B cell (primary cell): ENCODE data around the gene GDAP1L1. TPM values are rescaled to one million over a fixed set of nuclear protein-coding genes. Genes with fewer than 3 reads are reported as not detected.

Experiments
- ATAC-seq: fragments of 200-7000 bp; cut with Tn5 transposase; one replicate; pipeline ENCODE4 v1.10.0; 2021; ENCODE audit warnings: low read depth, mild to moderate bottlenecking, moderate number of reproducible peaks, moderate library complexity
- CTCF ChIA-PET: fragments of 350-600 bp; sonication (Branson Sonifier 250); formaldehyde crosslinking; loops from one replicate; lab custom pipeline; 2021; ENCODE audit warnings: antibody characterized with exemption, inconsistent platforms; lab: Charles Lee
- POLR2A ChIA-PET: fragments of 350-600 bp; sonication (Branson Sonifier 250); formaldehyde crosslinking; loops from one replicate; lab custom pipeline; 2021; ENCODE audit warnings: antibody characterized with exemption; lab: Charles Lee
- DNase-seq: peaks from one replicate; pipeline ENCODE4 v3.0.0; 2013
- H2AFZ ChIP-seq: 2 replicates; pipeline ENCODE4 v1.6.1; 2012; ENCODE audit warnings: mild to moderate bottlenecking, low read depth, low read length; ENCODE audit not compliant: insufficient read depth, poor library complexity, severe bottlenecking
- H3K27ac ChIP-seq, 2 donors: 1 replicate in 1 of 2; 2 replicates in 1 of 2; pipeline ENCODE4 v1.5.1; 2012 to 2013; ENCODE audit warnings: low read length in 2 of 2, mild to moderate bottlenecking in 2 of 2, moderate library complexity in 1 of 2
- H3K27me3 ChIP-seq, 4 experiments: fragments of 200-600 bp in 1 of 4; sonication (generic) in 1 of 4; replicated peaks in 1 of 4; 1 replicate in 2 of 4; 2 replicates in 2 of 4; pipeline versions ENCODE4 v1.6.1 to v1.7.0; 2013 to 2016; ENCODE audit warnings: low read length in 3 of 4, mild to moderate bottlenecking in 2 of 4, mixed read lengths in 1 of 4, moderate library complexity in 1 of 4; ENCODE audit not compliant: insufficient read depth in 4 of 4, control insufficient read depth in 3 of 4; ENCODE audit errors: control extremely low read depth in 1 of 4
- H3K36me3 ChIP-seq, 2 experiments: replicated peaks in 1 of 2; 1 replicate in 1 of 2; 2 replicates in 1 of 2; pipeline versions ENCODE4 v1.6.1 to v1.7.1; 2013; ENCODE audit warnings: low read length in 1 of 2; ENCODE audit not compliant: insufficient read depth in 2 of 2, control insufficient read depth in 1 of 2; ENCODE audit errors: control extremely low read depth in 1 of 2, extremely low read depth in 1 of 2
- H3K4me1 ChIP-seq, 2 donors: fragments of 200-600 bp in 1 of 2; sonication (generic) in 1 of 2; 1 replicate in 1 of 2; 2 replicates in 1 of 2; pipeline versions ENCODE4 v1.5.1 to v1.6.1; 2013 to 2017; ENCODE audit warnings: low read length in 2 of 2; ENCODE audit not compliant: control insufficient read depth in 2 of 2, insufficient read depth in 2 of 2
- H3K4me2 ChIP-seq: replicated peaks from 2 replicates; pipeline ENCODE3; 2012; ENCODE audit warnings: mild to moderate bottlenecking, low read depth, low read length; ENCODE audit not compliant: poor library complexity, severe bottlenecking
- H3K4me3 ChIP-seq, 5 experiments: fragments of 200-600 bp in 1 of 5; sonication (generic) in 1 of 5; 1 replicate in 3 of 5; 2 replicates in 2 of 5; pipeline versions ENCODE4 v1.5.1 to v1.7.0; 2011 to 2016; ENCODE audit warnings: low read length in 4 of 5, mild to moderate bottlenecking in 4 of 5, low read depth in 2 of 5, control low read depth in 1 of 5, moderate library complexity in 1 of 5; ENCODE audit not compliant: insufficient read depth in 1 of 5; ENCODE audit errors: control extremely low read depth in 1 of 5, extremely low read depth in 1 of 5
- H3K79me2 ChIP-seq: fragments of 200-600 bp; sonication (generic); one replicate; pipeline ENCODE4 v1.6.0; 2016; ENCODE audit warnings: low read length; ENCODE audit not compliant: control insufficient read depth, insufficient read depth
- H3K9ac ChIP-seq: fragments of 200-600 bp; sonication (generic); 2 replicates; pipeline ENCODE4 v1.6.1; 2017; ENCODE audit warnings: mild to moderate bottlenecking, low read length, moderate library complexity
- H3K9me3 ChIP-seq, 3 donors: one replicate each; pipeline versions ENCODE4 v1.6.1 to v1.7.1; 2013; ENCODE audit warnings: low read length in 2 of 3; ENCODE audit not compliant: control insufficient read depth in 2 of 3, insufficient read depth in 1 of 3; ENCODE audit errors: control extremely low read depth in 1 of 3
- H4K20me1 ChIP-seq: 2 replicates; pipeline ENCODE4 v1.6.0; 2012; ENCODE audit warnings: mild to moderate bottlenecking, low read length; ENCODE audit not compliant: insufficient read depth, control insufficient read depth, poor library complexity, severe bottlenecking
- H3K27ac Mint-ChIP-seq: one replicate; pipeline ENCODE4 v1.8.0; 2021; ENCODE audit warnings: mixed read lengths
- H3K27me3 Mint-ChIP-seq: one replicate; pipeline ENCODE4 v1.8.0; 2021; ENCODE audit warnings: mixed read lengths
- H3K4me1 Mint-ChIP-seq: one replicate; pipeline ENCODE4 v1.8.0; 2021; ENCODE audit warnings: mixed read lengths
- H3K4me3 Mint-ChIP-seq: one replicate; pipeline ENCODE4 v1.8.0; 2021; ENCODE audit warnings: mixed read lengths
- H3K9me3 Mint-ChIP-seq: one replicate; pipeline ENCODE4 v1.8.0; 2022; ENCODE audit warnings: mixed read lengths; ENCODE audit not compliant: insufficient read depth
- EZH2 ChIP-seq: IDR thresholded peaks from 2 replicates; pipeline ENCODE4 v1.6.1; 2012; ENCODE audit warnings: borderline replicate concordance, low read depth, mild to moderate bottlenecking, moderate library complexity, low read length; ENCODE audit not compliant: insufficient read depth, poor library complexity, severe bottlenecking
- WGBS: methylation state at CpG from one replicate; pipeline ENCODE4 v1.1.5; 2013; ENCODE audit warnings: missing lambda C conversion rate; ENCODE audit not compliant: insufficient coverage; 5-methylcytosine and 5-hydroxymethylcytosine counted together
- intact Hi-C: fragments of 100-400 bp; cut with micrococcal nuclease; formaldehyde crosslinking; loops from one replicate; pipeline ENCODE4 v1.10.0; 2022
- polyA plus RNA-seq: library from polyadenylated mRNA; depleted of rRNA; stranded (reverse); fragments of >200 nt; gene quantifications from 2 replicates; pipeline ENCODE4 v1.2.3, GENCODE V29; 2012
- total RNA-seq, 2 donors: library from RNA; stranded (reverse); fragments of 120-200 nt in 1 of 2; gene quantifications; 1 replicate in 1 of 2; 2 replicates in 1 of 2; pipeline versions ENCODE4 v1.2.3 to v1.2.4, GENCODE V29; 2013 to 2022
- TF ChIP-seq, protein P1 (sequence below): fragments of 200-600 bp; IDR thresholded peaks from one replicate; pipeline ENCODE4 v1.8.0; 2022; ENCODE audit warnings: antibody characterized with exemption, mild to moderate bottlenecking

The GDAP1L1 gene
- total and polyA plus RNA-seq, 2 donors (not counting 1 experiment from before 2014, with no cell fraction given) = not detected

GRCh38 chr20:44264287-44264686 is 17.2 kb downstream of the GDAP1L1 start:
- H3K9ac ChIP-seq = no peak overlapping the region
- H3K4me2 ChIP-seq = no peak overlapping the region
- ChIA-PET POLR2A (interaction anchor here (0.6 kb wide), 1 partner anchor 355 kb away, joined by 3 read pairs; no protein-coding TSS in a partner anchor), CTCF (no interaction called here)
- no peaks in the 10 kb centered on the region for H4K20me1 ChIP-seq
- Mint-ChIP-seq H3K27me3 (peaks cover 3% of the 10 kb centered on the region), H3K4me3 (no peak overlapping the region), H3K4me1 (no peaks in the 10 kb centered on the region), H3K9me3 (no peaks in the 10 kb centered on the region), H3K27ac (no peak overlapping the region)
- H3K4me3 ChIP-seq = no peak overlapping the region
- no peaks in the 10 kb centered on the region for H3K4me1 ChIP-seq
- WGBS = 75% methylated on average over 2 of the region's 5 CpGs
- no peak overlapping the region for H2AFZ ChIP-seq
- no peak for DNase-seq
- no peaks in the 10 kb centered on the region for H3K27me3 ChIP-seq
- H3K27ac ChIP-seq = no peak overlapping the region
- H3K36me3 ChIP-seq = no peaks in the 10 kb centered on the region
- ATAC-seq = no peak
- TF ChIP-seq EZH2 = no peak
- TF ChIP-seq, protein P1, sequence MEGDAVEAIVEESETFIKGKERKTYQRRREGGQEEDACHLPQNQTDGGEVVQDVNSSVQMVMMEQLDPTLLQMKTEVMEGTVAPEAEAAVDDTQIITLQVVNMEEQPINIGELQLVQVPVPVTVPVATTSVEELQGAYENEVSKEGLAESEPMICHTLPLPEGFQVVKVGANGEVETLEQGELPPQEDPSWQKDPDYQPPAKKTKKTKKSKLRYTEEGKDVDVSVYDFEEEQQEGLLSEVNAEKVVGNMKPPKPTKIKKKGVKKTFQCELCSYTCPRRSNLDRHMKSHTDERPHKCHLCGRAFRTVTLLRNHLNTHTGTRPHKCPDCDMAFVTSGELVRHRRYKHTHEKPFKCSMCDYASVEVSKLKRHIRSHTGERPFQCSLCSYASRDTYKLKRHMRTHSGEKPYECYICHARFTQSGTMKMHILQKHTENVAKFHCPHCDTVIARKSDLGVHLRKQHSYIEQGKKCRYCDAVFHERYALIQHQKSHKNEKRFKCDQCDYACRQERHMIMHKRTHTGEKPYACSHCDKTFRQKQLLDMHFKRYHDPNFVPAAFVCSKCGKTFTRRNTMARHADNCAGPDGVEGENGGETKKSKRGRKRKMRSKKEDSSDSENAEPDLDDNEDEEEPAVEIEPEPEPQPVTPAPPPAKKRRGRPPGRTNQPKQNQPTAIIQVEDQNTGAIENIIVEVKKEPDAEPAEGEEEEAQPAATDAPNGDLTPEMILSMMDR = no peak
- no peaks in the 10 kb centered on the region for H3K79me2 ChIP-seq
- intact Hi-C loops = no loop called here
- H3K9me3 ChIP-seq = no peaks in the 10 kb centered on the region

DNA sequence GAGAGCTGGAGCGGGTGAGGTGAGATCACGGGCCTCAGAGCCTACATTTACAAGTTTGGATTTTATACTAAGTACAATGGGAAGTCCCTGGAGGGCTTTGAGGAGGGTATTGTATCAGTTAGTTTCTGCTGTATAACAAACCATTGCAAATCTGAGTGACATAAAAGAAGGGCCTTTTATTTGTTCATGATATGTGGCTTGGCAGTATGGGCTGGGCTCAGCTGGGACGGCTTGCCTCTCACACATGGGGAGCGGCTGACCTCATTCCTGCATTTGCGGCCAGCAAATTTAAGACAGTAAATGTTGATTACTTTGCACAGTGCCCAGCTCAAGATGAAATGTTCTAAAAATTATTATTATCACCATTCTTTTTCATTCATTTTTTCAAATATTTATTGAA is 21.7 kb downstream of the GDAP1L1 start:
- Histone ChIP-seq H3K9ac (no peak overlapping the region), H3K4me1 (no peaks in the 10 kb centered on the region), H3K27me3 (no peaks in the 10 kb centered on the region), H3K79me2 (no peaks in the 10 kb centered on the region), H3K27ac (no peak overlapping the region), H3K36me3 (no peaks in the 10 kb centered on the region), H3K4me2 (no peak overlapping the region), H3K4me3 (no peak overlapping the region), H3K9me3 (no peaks in the 10 kb centered on the region), H4K20me1 (no peaks in the 10 kb centered on the region), H2AFZ (no peak overlapping the region)
- no peaks in the 10 kb centered on the region for H3K9me3 Mint-ChIP-seq
- DNase-seq (no peak), ATAC-seq (no peak)
- 86% methylated on average over 2 of the region's 5 CpGs for WGBS
- no peaks in the 10 kb centered on the region for H3K4me1 Mint-ChIP-seq
- peaks cover 3% of the 10 kb centered on the region for H3K27me3 Mint-ChIP-seq
- ChIA-PET POLR2A (no interaction called here), CTCF (no interaction called here)
- H3K4me3 Mint-ChIP-seq = no peak overlapping the region
- intact Hi-C loops = no loop called here
- H3K27ac Mint-ChIP-seq = no peak overlapping the region
- TF ChIP-seq, protein P1 = no peak
- TF ChIP-seq EZH2 = no peak
